Midbrain (tissue), 1 donor: ENCODE data around the gene TERT.

ENCODE experiments used
- DNase-seq: peaks from one replicate; lab custom pipeline; 2025; lab: John Stamatoyannopoulos, UW

TERT gene

GRCh38 chr5:1318659-1319251 lies 23.9 kb upstream of the TERT start:
- DNase-seq, result no peak

GRCh38 chr5:1317921-1318565 lies 23.2 kb upstream of the TERT start:
- DNase-seq, result no peak

GRCh38 chr5:1316588-1317340 lies 21.9 kb upstream of the TERT start:
- no peak for DNase-seq

- no peak for DNase-seq
Observed at GRCh38 chr5:1315709-1316587, 21.1 kb upstream of the TERT start.

- DNase-seq, result no peak
Observed at GRCh38 chr5:1315018-1315708, 20.3 kb upstream of the TERT start.

GRCh38 chr5:1314564-1314982 lies 19.7 kb upstream of the TERT start:
- no peak for DNase-seq

- DNase-seq, result no peak
Observed at GRCh38 chr5:1312993-1313833, 18.3 kb upstream of the TERT start.

GRCh38 chr5:1312206-1312605 lies 17.3 kb upstream of the TERT start:
- DNase-seq, result no peak

- no peak for DNase-seq
Observed at GRCh38 chr5:1311439-1312055, 16.7 kb upstream of the TERT start.

GRCh38 chr5:1310118-1310517 lies 15.2 kb upstream of the TERT start:
- DNase-seq, result no peak

- DNase-seq, result no peak
Observed at GRCh38 chr5:1304033-1304432, 9.2 kb upstream of the TERT start.

- DNase-seq, result no peak
Observed at GRCh38 chr5:1302258-1302657, 7.4 kb upstream of the TERT start.

- no peak for DNase-seq
Observed at GRCh38 chr5:1300581-1301083, 5.8 kb upstream of the TERT start.

- DNase-seq, result no peak
Observed at GRCh38 chr5:1299961-1300360, 5.1 kb upstream of the TERT start.

- DNase-seq, result no peak
Observed at GRCh38 chr5:1299511-1299850, 4.6 kb upstream of the TERT start.

- DNase-seq, result no peak
Observed at GRCh38 chr5:1298723-1299510, 4.0 kb upstream of the TERT start.

- DNase-seq, result no peak
Observed at GRCh38 chr5:1298067-1298551, 3.2 kb upstream of the TERT start.

- no peak for DNase-seq
Observed at GRCh38 chr5:1297243-1297642, 2.4 kb upstream of the TERT start.

GRCh38 chr5:1295650-1296037 lies 776 bp upstream of the TERT start:
- DNase-seq, result no peak
